ENCODE results near the gene SSX2IP.

SSX2IP gene

GRCh38 chr1:84708031-84708430 is 17.8 kb upstream of the SSX2IP start:
- no peak for DNase-seq

GRCh38 chr1:84705513-84705912 is 15.3 kb upstream of the SSX2IP start:
- no peak for DNase-seq

- no peak for DNase-seq
Observed at GRCh38 chr1:84704872-84705417, 14.7 kb upstream of the SSX2IP start.

- DNase-seq = no peak
Observed at GRCh38 chr1:84703431-84703830, 13.2 kb upstream of the SSX2IP start.

- DNase-seq = no peak
Observed at GRCh38 chr1:84702143-84702542, 11.9 kb upstream of the SSX2IP start.

GRCh38 chr1:84701376-84701775 is 11.1 kb upstream of the SSX2IP start:
- DNase-seq = no peak

GRCh38 chr1:84700070-84700469 is 9.8 kb upstream of the SSX2IP start:
- no peak for DNase-seq

GRCh38 chr1:84698151-84699110 is 8.2 kb upstream of the SSX2IP start:
- no peak for DNase-seq

- no peak for DNase-seq
Observed at GRCh38 chr1:84693785-84694184, 3.5 kb upstream of the SSX2IP start.

- DNase-seq = no peak
Observed at GRCh38 chr1:84693005-84693404, 2.7 kb upstream of the SSX2IP start.

- no peak for DNase-seq
Observed at GRCh38 chr1:84692391-84692790, 2.1 kb upstream of the SSX2IP start.

GRCh38 chr1:84691122-84691783 is 992 bp upstream of the SSX2IP start:
- peak; percentile 2 for DNase-seq

GRCh38 chr1:84689514-84690396 is 506 bp downstream of the SSX2IP start:
- peak; percentile 93 for DNase-seq

GRCh38 chr1:84688463-84689061 is 1.7 kb downstream of the SSX2IP start:
- DNase-seq = no peak

GRCh38 chr1:84687714-84688462 is 2.4 kb downstream of the SSX2IP start:
- DNase-seq = no peak

GRCh38 chr1:84686223-84686622 is 4.0 kb downstream of the SSX2IP start:
- DNase-seq = no peak

GRCh38 chr1:84683508-84683907 is 6.8 kb downstream of the SSX2IP start:
- no peak for DNase-seq

GRCh38 chr1:84682047-84682446 is 8.2 kb downstream of the SSX2IP start:
- no peak for DNase-seq

- DNase-seq = no peak
Observed at GRCh38 chr1:84677415-84678099, 12.7 kb downstream of the SSX2IP start.

- DNase-seq = no peak
Observed at GRCh38 chr1:84675631-84676030, 14.6 kb downstream of the SSX2IP start.

- DNase-seq = no peak
Observed at GRCh38 chr1:84675106-84675505, 15.2 kb downstream of the SSX2IP start.
